ENCODE results near the gene SND1.

SND1 gene

GRCh38 chr7:127650847-127651555 is 993 bp upstream of the SND1 start:
- DNase-seq (ENCODE audit: low spot score), result peak; percentile 25
- TF ChIP-seq, protein P1, sequence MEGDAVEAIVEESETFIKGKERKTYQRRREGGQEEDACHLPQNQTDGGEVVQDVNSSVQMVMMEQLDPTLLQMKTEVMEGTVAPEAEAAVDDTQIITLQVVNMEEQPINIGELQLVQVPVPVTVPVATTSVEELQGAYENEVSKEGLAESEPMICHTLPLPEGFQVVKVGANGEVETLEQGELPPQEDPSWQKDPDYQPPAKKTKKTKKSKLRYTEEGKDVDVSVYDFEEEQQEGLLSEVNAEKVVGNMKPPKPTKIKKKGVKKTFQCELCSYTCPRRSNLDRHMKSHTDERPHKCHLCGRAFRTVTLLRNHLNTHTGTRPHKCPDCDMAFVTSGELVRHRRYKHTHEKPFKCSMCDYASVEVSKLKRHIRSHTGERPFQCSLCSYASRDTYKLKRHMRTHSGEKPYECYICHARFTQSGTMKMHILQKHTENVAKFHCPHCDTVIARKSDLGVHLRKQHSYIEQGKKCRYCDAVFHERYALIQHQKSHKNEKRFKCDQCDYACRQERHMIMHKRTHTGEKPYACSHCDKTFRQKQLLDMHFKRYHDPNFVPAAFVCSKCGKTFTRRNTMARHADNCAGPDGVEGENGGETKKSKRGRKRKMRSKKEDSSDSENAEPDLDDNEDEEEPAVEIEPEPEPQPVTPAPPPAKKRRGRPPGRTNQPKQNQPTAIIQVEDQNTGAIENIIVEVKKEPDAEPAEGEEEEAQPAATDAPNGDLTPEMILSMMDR (IDR thresholded peaks at IDR 0.05; ENCODE audit: borderline replicate concordance, control extremely low read depth, extremely low read depth, insufficient read depth, missing control alignments), result no peak
- in situ Hi-C loops (cut with MboI; ENCODE audit: low sequenced_read_pairs, unreplicated experiment), result no loop called here

DNA sequence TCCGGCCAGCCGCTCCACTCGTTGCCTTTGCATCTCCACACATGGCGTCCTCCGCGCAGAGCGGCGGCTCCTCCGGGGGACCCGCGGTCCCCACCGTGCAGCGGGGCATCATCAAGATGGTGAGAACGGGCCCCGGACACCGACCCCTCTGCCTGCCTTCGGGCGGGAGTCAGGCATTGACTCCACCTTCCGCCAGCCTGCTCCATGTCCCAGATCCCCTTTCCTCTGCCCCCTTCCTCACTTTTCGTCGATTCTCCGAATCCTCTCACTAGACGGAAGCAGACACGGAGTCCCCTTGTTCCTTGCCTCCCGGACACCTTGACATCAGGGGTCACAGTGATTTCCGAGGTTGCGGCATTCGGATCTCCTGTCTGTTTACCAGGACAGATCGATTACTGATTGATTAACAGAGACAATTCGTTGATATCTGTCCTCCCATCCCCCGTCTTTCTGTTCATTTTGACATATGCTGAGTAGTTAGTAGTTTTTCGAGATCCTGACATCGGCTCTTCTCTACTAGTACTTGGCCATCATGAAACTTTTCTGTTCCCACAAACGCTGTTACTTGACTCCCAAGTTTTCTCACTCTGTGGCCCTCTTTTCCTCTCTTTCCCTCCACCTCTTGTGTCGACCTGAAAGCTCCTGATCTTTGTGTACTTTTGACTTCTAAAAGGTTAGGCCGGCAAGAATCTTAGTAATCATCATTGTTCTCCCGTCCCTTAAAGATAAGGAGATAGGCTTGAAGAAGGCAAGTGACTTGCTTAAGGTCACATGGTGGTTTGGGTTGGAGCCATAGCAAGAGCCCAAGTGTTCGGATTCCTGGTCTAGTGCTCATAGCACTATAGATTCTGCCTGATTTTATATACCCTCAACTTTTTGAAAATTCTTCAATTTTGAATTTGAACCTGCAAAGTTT is 597 bp downstream of the SND1 start:
- TF ChIP-seq, protein P1 (IDR thresholded peaks at IDR 0.05; ENCODE audit: borderline replicate concordance, control extremely low read depth, extremely low read depth, insufficient read depth, missing control alignments), result no peak
- no peak for DNase-seq (ENCODE audit: low spot score)
- in situ Hi-C loops (cut with MboI; ENCODE audit: low sequenced_read_pairs, unreplicated experiment), result no loop called here

DNA sequence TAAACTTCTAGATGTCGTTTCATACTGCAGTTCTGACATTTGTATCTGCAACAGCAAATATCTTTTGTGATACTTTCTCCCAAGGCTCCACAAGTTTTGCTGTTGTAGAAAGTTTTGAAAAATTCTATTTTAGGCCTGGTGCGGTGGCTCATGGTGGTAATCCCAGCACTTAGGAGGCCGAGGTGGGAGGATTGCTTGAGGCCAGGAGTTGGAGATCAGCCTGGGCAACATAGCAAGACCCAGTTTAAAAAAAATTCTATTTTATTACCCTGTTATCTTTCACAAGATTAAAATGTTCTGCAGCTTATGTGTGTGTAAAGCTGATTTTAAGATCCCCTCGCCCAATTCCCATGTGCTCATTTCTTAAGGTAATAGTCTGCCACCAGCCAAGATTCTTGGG is 1.4 kb downstream of the SND1 start:
- in situ Hi-C loops (cut with MboI; ENCODE audit: low sequenced_read_pairs, unreplicated experiment), result no loop called here

GRCh38 chr7:127654404-127655394 is 2.7 kb downstream of the SND1 start:
- DNase-seq (ENCODE audit: low spot score), result no peak

More for the DNA sequence above, 1.4 kb downstream of the SND1 start:
- DNase-seq (ENCODE audit: low spot score), result no peak
- TF ChIP-seq, protein P1 (IDR thresholded peaks at IDR 0.05; ENCODE audit: borderline replicate concordance, control extremely low read depth, extremely low read depth, insufficient read depth, missing control alignments), result no peak

DNA sequence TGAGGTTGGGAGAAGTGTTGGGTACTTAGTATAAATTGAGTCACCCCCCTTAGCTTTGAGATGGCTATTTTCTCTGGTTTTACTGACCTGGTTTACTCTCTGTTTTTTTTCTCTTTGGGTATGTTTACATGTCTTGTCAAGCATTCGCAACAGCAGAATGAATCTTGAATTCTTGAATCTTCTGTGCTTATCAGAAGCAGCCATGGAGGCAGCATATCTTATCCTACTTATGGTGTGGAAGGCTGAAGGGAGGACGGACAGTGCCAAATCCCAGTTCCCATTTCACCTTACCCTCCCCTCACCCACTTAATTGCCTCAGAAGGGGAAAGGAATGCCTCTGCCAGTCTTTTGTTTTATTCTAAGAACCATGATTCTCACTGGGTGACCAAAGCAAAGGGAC is 3.7 kb downstream of the SND1 start:
- no peak for DNase-seq (ENCODE audit: low spot score)

More at GRCh38 chr7:127654404-127655394, 2.7 kb downstream of the SND1 start:
- TF ChIP-seq, protein P1 (IDR thresholded peaks at IDR 0.05; ENCODE audit: borderline replicate concordance, control extremely low read depth, extremely low read depth, insufficient read depth, missing control alignments), result no peak
- in situ Hi-C loops (cut with MboI; ENCODE audit: low sequenced_read_pairs, unreplicated experiment), result no loop called here

More for the DNA sequence above, 3.7 kb downstream of the SND1 start:
- TF ChIP-seq, protein P1 (IDR thresholded peaks at IDR 0.05; ENCODE audit: borderline replicate concordance, control extremely low read depth, extremely low read depth, insufficient read depth, missing control alignments), result no peak
- in situ Hi-C loops (cut with MboI; ENCODE audit: low sequenced_read_pairs, unreplicated experiment), result no loop called here

All from GM13976 (cell line).